Measurements from ENCODE around the gene KAZN. TPM values are rescaled to one million over a fixed set of nuclear protein-coding genes. Genes with fewer than 3 reads are reported as not detected.
"Not testable (repeated sequence)": the region's sequence is repeated elsewhere in the genome, so short reads cannot be mapped to it uniquely, and the experiment has no call there.

Gene KAZN
- total and polyA plus RNA-seq, 4 donors, result 7.6 to 18.8 (median 11.2) TPM

GRCh38 chr1:15039017-15039648 lies 440.6 kb downstream of the KAZN start:
- H3K4me3 ChIP-seq, result no peak overlapping the region
- H3K4me1 ChIP-seq (ENCODE audit: control insufficient read depth in 5 of 5, insufficient read depth in 5 of 5, low read length in 5 of 5), result no peaks in the 10 kb centered on the region
- ATAC-seq (ENCODE audit: insufficient read depth, low FRiP score) (no peak), DNase-seq (no peak)
- no peak for TF ChIP-seq CTCF (IDR thresholded peaks at IDR 0.05; ENCODE audit: control extremely low read depth, extremely low read depth)
- 85 to 94% methylated on average over 9 of the region's 9 CpGs for WGBS, 2 donors
- H3K27me3 ChIP-seq (ENCODE audit: control insufficient read depth in 3 of 3, insufficient read depth in 3 of 3, low read length in 2 of 3), result no peaks in the 10 kb centered on the region
- peaks cover 0 to 18% (median 13%) of the 10 kb centered on the region in 4 donors for H3K36me3 ChIP-seq (ENCODE audit: control insufficient read depth in 4 of 4, insufficient read depth in 4 of 4, low read length in 4 of 4)
- no peak overlapping the region for H3K27ac ChIP-seq (ENCODE audit: low read depth in 1 of 2, low read length in 1 of 2)
- no peaks in the 10 kb centered on the region for H3K9me3 ChIP-seq (ENCODE audit: control insufficient read depth in 4 of 4, insufficient read depth in 3 of 4, low read length in 3 of 4)
- no peak overlapping the region for H3K9ac ChIP-seq (ENCODE audit: insufficient read depth in 1 of 2, low read length in 2 of 2)

- no peaks in the 10 kb centered on the region for H3K9me3 ChIP-seq (ENCODE audit: control insufficient read depth in 4 of 4, insufficient read depth in 3 of 4, low read length in 3 of 4)
- TF ChIP-seq CTCF (IDR thresholded peaks at IDR 0.05; ENCODE audit: control extremely low read depth, extremely low read depth), result no peak
- 97 to 100% methylated on average over 5 of the region's 5 CpGs for WGBS, 2 donors
Measured at GRCh38 chr1:15039901-15040300, 441.4 kb downstream of the KAZN start.

GRCh38 chr1:15040685-15041084 lies 442.2 kb downstream of the KAZN start:
- not testable (repeated sequence) for H3K9ac ChIP-seq (ENCODE audit: insufficient read depth in 1 of 2, low read length in 2 of 2); H3K4me1 ChIP-seq (ENCODE audit: control insufficient read depth in 5 of 5, insufficient read depth in 5 of 5, low read length in 5 of 5); H3K27ac ChIP-seq (ENCODE audit: low read depth in 1 of 2, low read length in 1 of 2); H3K27me3 ChIP-seq (ENCODE audit: control insufficient read depth in 3 of 3, insufficient read depth in 3 of 3, low read length in 2 of 3); H3K9me3 ChIP-seq (ENCODE audit: control insufficient read depth in 4 of 4, insufficient read depth in 3 of 4, low read length in 3 of 4); H3K4me3 ChIP-seq; ATAC-seq (ENCODE audit: insufficient read depth, low FRiP score)
- DNase-seq, result peak; percentile 61 to 85 (median 73)
- H3K36me3 ChIP-seq (ENCODE audit: control insufficient read depth in 4 of 4, insufficient read depth in 4 of 4, low read length in 4 of 4), result peaks cover 0 to 10% (median 9%) of the 10 kb centered on the region in 4 donors
- 83 to 85% methylated on average over 5 of the region's 5 CpGs for WGBS, 2 donors

More at GRCh38 chr1:15039901-15040300, 441.4 kb downstream of the KAZN start:
- no peak for DNase-seq
- Histone ChIP-seq H3K27me3 (ENCODE audit: control insufficient read depth in 3 of 3, insufficient read depth in 3 of 3, low read length in 2 of 3) (no peaks in the 10 kb centered on the region), H3K27ac (ENCODE audit: low read depth in 1 of 2, low read length in 1 of 2) (no peak overlapping the region), H3K9ac (ENCODE audit: insufficient read depth in 1 of 2, low read length in 2 of 2) (no peak overlapping the region), H3K4me3 (no peak overlapping the region), H3K36me3 (ENCODE audit: control insufficient read depth in 4 of 4, insufficient read depth in 4 of 4, low read length in 4 of 4) (peaks cover 0 to 17% (median 13%) of the 10 kb centered on the region in 4 donors), H3K4me1 (ENCODE audit: control insufficient read depth in 5 of 5, insufficient read depth in 5 of 5, low read length in 5 of 5) (peaks cover 0 to 3% (median 0%) of the 10 kb centered on the region in 5 donors)
- no peak for ATAC-seq (ENCODE audit: insufficient read depth, low FRiP score)

GRCh38 chr1:15042866-15043265 lies 444.4 kb downstream of the KAZN start:
- no peak for DNase-seq
- no peak for ATAC-seq (ENCODE audit: insufficient read depth, low FRiP score)
- H3K4me1 ChIP-seq (ENCODE audit: control insufficient read depth in 5 of 5, insufficient read depth in 5 of 5, low read length in 5 of 5), result peaks cover 0 to 3% (median 0%) of the 10 kb centered on the region in 5 donors
- no peaks in the 10 kb centered on the region for H3K27me3 ChIP-seq (ENCODE audit: control insufficient read depth in 3 of 3, insufficient read depth in 3 of 3, low read length in 2 of 3)
- peaks cover 0 to 16% (median 7%) of the 10 kb centered on the region in 4 donors for H3K36me3 ChIP-seq (ENCODE audit: control insufficient read depth in 4 of 4, insufficient read depth in 4 of 4, low read length in 4 of 4)
- no peak for TF ChIP-seq CTCF (IDR thresholded peaks at IDR 0.05; ENCODE audit: control extremely low read depth, extremely low read depth)
- H3K4me3 ChIP-seq, result no peak overlapping the region
- H3K9ac ChIP-seq (ENCODE audit: insufficient read depth in 1 of 2, low read length in 2 of 2), result no peak overlapping the region
- WGBS, 2 donors, result 81 to 89% methylated on average over 8 of the region's 8 CpGs
- H3K9me3 ChIP-seq (ENCODE audit: control insufficient read depth in 4 of 4, insufficient read depth in 3 of 4, low read length in 3 of 4), result no peaks in the 10 kb centered on the region
- no peak overlapping the region for H3K27ac ChIP-seq (ENCODE audit: low read depth in 1 of 2, low read length in 1 of 2)

Data from lung (tissue), 12 donors.